Loucy (cell line): ENCODE measurements around the gene IPMK.

ENCODE experiments used
- H2AFZ ChIP-seq: fragments of 200-600 bp; sonication (generic); 2 replicates; pipeline ENCODE4 v1.6.0; 2016; ENCODE audit warnings: antibody characterized with exemption, mild to moderate bottlenecking, low read length, moderate library complexity
- H3F3A ChIP-seq: fragments of 200-600 bp; 2 replicates; pipeline ENCODE4 v1.6.0; 2016; ENCODE audit warnings: antibody characterized with exemption, low read depth, mild to moderate bottlenecking
- H3K27me3 ChIP-seq: fragments of 200-600 bp; sonication (generic); 2 replicates; pipeline ENCODE4 v1.6.1; 2014; ENCODE audit warnings: low read length, mild to moderate bottlenecking; ENCODE audit not compliant: insufficient read depth, poor library complexity, severe bottlenecking
- H3K36me3 ChIP-seq: fragments of 200-600 bp; sonication (generic); 2 replicates; pipeline ENCODE4 v1.6.1; 2016; ENCODE audit warnings: low read length; ENCODE audit not compliant: insufficient read depth
- H3K4me1 ChIP-seq: fragments of 200-600 bp; sonication (generic); 2 replicates; pipeline ENCODE4 v1.5.1; 2014; ENCODE audit warnings: low read length, mild to moderate bottlenecking; ENCODE audit not compliant: insufficient read depth, poor library complexity, severe bottlenecking
- H3K4me2 ChIP-seq: fragments of 200-600 bp; sonication (generic); 2 replicates; pipeline ENCODE4 v1.6.0; 2014; ENCODE audit warnings: antibody characterized with exemption, low read length, low read depth, mild to moderate bottlenecking; ENCODE audit not compliant: poor library complexity, severe bottlenecking
- H3K4me3 ChIP-seq: fragments of 200-600 bp; sonication (generic); 2 replicates; pipeline ENCODE4 v1.5.1; 2014; ENCODE audit warnings: low read length, mild to moderate bottlenecking, mixed read lengths; ENCODE audit not compliant: poor library complexity, severe bottlenecking
- H3K79me2 ChIP-seq: fragments of 200-600 bp; sonication (generic); 2 replicates; pipeline ENCODE4 v1.6.1; 2014; ENCODE audit warnings: low read length; ENCODE audit not compliant: insufficient read depth
- H3K9ac ChIP-seq: fragments of 200-600 bp; sonication (generic); 2 replicates; pipeline ENCODE4 v1.6.0; 2014; ENCODE audit warnings: mild to moderate bottlenecking, low read depth, low read length, moderate library complexity; ENCODE audit not compliant: poor library complexity, severe bottlenecking
- H3K9me2 ChIP-seq: fragments of 200-600 bp; sonication (generic); replicated peaks from 2 replicates; pipeline ENCODE4 v1.6.1; 2016; ENCODE audit warnings: low read depth, low read length, mixed read lengths
- H3K9me3 ChIP-seq: fragments of 200-600 bp; sonication (generic); 2 replicates; pipeline ENCODE4 v1.6.1; 2014; ENCODE audit warnings: mild to moderate bottlenecking, antibody characterized with exemption, low read length, low read depth; ENCODE audit not compliant: insufficient read depth
- H4K20me1 ChIP-seq: fragments of 200-600 bp; sonication (generic); 2 replicates; pipeline ENCODE4 v1.6.0; 2014; ENCODE audit warnings: antibody characterized with exemption, low read length, mild to moderate bottlenecking; ENCODE audit not compliant: insufficient read depth, poor library complexity, severe bottlenecking
- CTCF ChIP-seq: fragments of 200-600 bp; sonication (generic); conservative IDR thresholded peaks from 2 replicates; pipeline ENCODE4 v1.5.1; 2014; ENCODE audit warnings: mild to moderate bottlenecking, antibody characterized with exemption, low read length
- EZH2phosphoT487 ChIP-seq: fragments of 200-600 bp; IDR thresholded peaks from 2 replicates; pipeline ENCODE4 v1.6.1; 2018; ENCODE audit warnings: antibody characterized with exemption, mild to moderate bottlenecking, moderate library complexity, borderline replicate concordance

IPMK gene

GRCh38 chr10:58293989-58294388, 26.3 kb upstream of the IPMK start:
- Histone ChIP-seq H3F3A (no peaks in the 10 kb centered on the region), H3K4me1 (no peaks in the 10 kb centered on the region), H3K9me3 (no peaks in the 10 kb centered on the region), H3K9me2 (no peaks in the 10 kb centered on the region), H3K36me3 (no peaks in the 10 kb centered on the region), H2AFZ (no peak overlapping the region), H3K4me2 (no peak overlapping the region), H3K4me3 (no peak overlapping the region), H3K27me3 (no peaks in the 10 kb centered on the region), H3K79me2 (no peaks in the 10 kb centered on the region), H4K20me1 (no peaks in the 10 kb centered on the region), H3K9ac (no peak overlapping the region)
- TF ChIP-seq EZH2phosphoT487 (no peak), CTCF (no peak)

GRCh38 chr10:58291538-58292174, 24.0 kb upstream of the IPMK start:
- Histone ChIP-seq H3K9me2 (no peaks in the 10 kb centered on the region), H3K79me2 (no peaks in the 10 kb centered on the region), H3K27me3 (no peaks in the 10 kb centered on the region), H3K36me3 (no peaks in the 10 kb centered on the region), H3K4me1 (no peaks in the 10 kb centered on the region), H3K4me3 (no peak overlapping the region), H4K20me1 (no peaks in the 10 kb centered on the region), H2AFZ (no peak overlapping the region), H3K4me2 (no peak overlapping the region), H3K9ac (no peak overlapping the region), H3F3A (no peaks in the 10 kb centered on the region), H3K9me3 (no peaks in the 10 kb centered on the region)
- peak; percentile 84 for TF ChIP-seq CTCF
- no peak for TF ChIP-seq EZH2phosphoT487

- H3K4me2 ChIP-seq, result no peak overlapping the region
- H3K4me3 ChIP-seq, result no peak overlapping the region
- no peak overlapping the region for H2AFZ ChIP-seq
- H3F3A ChIP-seq, result no peaks in the 10 kb centered on the region
- no peaks in the 10 kb centered on the region for H3K79me2 ChIP-seq
- no peak overlapping the region for H3K9ac ChIP-seq
- H3K9me2 ChIP-seq, result no peaks in the 10 kb centered on the region
- no peaks in the 10 kb centered on the region for H3K27me3 ChIP-seq
- H3K36me3 ChIP-seq, result 0 out of 2 replicates have a peak, but pooled peaks cover 7% of the 10 kb centered on the region
- no peaks in the 10 kb centered on the region for H4K20me1 ChIP-seq
- H3K9me3 ChIP-seq, result no peaks in the 10 kb centered on the region
- no peak for TF ChIP-seq CTCF
- no peak for TF ChIP-seq EZH2phosphoT487
- peaks cover 7% of the 10 kb centered on the region for H3K4me1 ChIP-seq
These were observed 14.9 kb upstream of the IPMK start for GRCh38 chr10:58282615-58283014.
